ENCODE data around the gene MIEF2. TPM values are rescaled to one million over a fixed set of nuclear protein-coding genes. Genes with fewer than 3 reads are reported as not detected.

The MIEF2 gene
- total and polyA plus RNA-seq, 10 of the 15 experiments (the other 5 are each of a cell fraction or from before 2014, with no cell fraction given): 0.16 to 9.2 (median 4.1) TPM

DNA sequence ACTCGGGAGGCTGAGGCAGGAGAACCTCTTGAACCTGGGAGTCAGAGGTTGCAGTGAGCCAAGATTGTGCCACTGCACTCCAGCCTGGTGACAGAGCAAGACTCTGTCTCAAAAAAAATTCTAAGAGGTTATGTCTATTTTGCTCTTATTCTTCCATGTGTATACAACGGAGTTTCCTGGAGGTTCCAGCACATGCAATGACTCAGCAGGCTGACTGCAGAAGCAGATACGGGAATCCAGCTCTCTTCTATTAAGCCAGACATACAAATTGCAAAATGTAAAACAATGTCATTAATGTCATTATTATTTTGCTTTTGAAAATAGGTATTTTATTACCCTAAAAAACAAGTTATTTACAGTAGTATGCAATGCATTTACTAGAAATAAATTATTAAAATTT lies 18.4 kb downstream of the MIEF2 start (continued):
- no peak for TF ChIP-seq KLF5 (IDR thresholded peaks at IDR 0.05; ENCODE audit: partially characterized antibody)
- TF ChIP-seq SMAD1 (IDR thresholded peaks at IDR 0.05; ENCODE audit: low read depth, partially characterized antibody): no peak
- no peak for TF ChIP-seq STAT1 (conservative IDR thresholded peaks at IDR 0.05)

DNA sequence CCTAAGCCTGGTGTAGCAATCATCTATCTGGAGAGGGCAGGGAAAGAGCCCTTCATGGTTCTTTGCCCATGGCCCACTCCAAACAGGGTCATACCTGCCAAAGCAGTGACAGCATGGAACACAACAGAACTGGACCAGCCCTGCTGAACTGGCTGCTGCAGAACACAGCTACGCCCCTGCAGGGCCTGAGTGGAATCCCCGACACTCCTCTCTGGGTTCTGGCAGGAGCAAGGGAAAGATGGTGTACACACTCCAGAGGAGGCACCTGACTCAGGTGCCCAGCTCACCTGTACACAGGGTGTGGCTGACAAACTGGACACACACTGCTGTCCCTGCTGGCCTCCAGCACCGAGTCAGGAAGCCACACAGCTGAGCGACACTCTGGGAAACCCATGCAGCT lies 19.8 kb downstream of the MIEF2 start:
- H3K4me1 ChIP-seq (ENCODE audit: control insufficient read depth, insufficient read depth, low read length): no peaks in the 10 kb centered on the region
- H3K27me3 ChIP-seq (replicated peaks in 1 of 2; ENCODE audit: control insufficient read depth in 2 of 2, insufficient read depth in 2 of 2, low read length in 1 of 2): no peaks in the 10 kb centered on the region
- ATAC-seq: no peak
- no peaks in the 10 kb centered on the region; the same call in 1 of the 2 replicates for H4K20me1 ChIP-seq (ENCODE audit: control insufficient read depth, insufficient read depth)
- ChIA-PET RAD21 (ENCODE audit: unreplicated experiment) (no interaction called here), SMC1A (ENCODE audit: uncharacterized antibody, unreplicated experiment) (no interaction called here), POLR2A (no interaction called here), CTCF (interaction anchor here (0.6 to 1.3 kb wide), 2 partner anchors 63 to 853 kb away, joined by 3 read pairs; no protein-coding TSS in a partner anchor)
- intact Hi-C loops (cut with micrococcal nuclease; ENCODE audit: unreplicated experiment): no loop called here
- 98% methylated on average over 4 of the region's 4 CpGs for WGBS (ENCODE audit: insufficient coverage, insufficient replicate concordance, low lambda C conversion rate, missing lambda C conversion rate)
- no peak overlapping the region for H3K4me2 ChIP-seq (ENCODE audit: control insufficient read depth, insufficient read depth)
- in situ Hi-C loops (cut with MboI): no loop called here
- H3K9ac ChIP-seq (ENCODE audit: control insufficient read depth, insufficient read depth, low read length): no peak overlapping the region
- no peaks in the 10 kb centered on the region for H3K79me2 ChIP-seq (ENCODE audit: control insufficient read depth, insufficient read depth, low read length)
- no peak overlapping the region for H3K4me3 ChIP-seq
- H3K27ac ChIP-seq (ENCODE audit: control insufficient read depth, insufficient read depth): no peak overlapping the region
- DNase-seq (ENCODE audit: low read depth, low spot score): no peak
- no TSS peak for BruUV-seq (replicated peaks)
- H3K36me3 ChIP-seq (ENCODE audit: control insufficient read depth in 2 of 2, insufficient read depth in 2 of 2, low read length in 1 of 2): peaks cover 42 to 43% of the 10 kb centered on the region in 2 experiments
- no peaks in the 10 kb centered on the region for H3K9me3 ChIP-seq (replicated peaks; ENCODE audit: control insufficient read depth, insufficient read depth, low read length)
- FAIRE-seq: no peak
- no peak overlapping the region for H2AFZ ChIP-seq (ENCODE audit: control insufficient read depth, low read depth, low read length)
- no peak for TF ChIP-seq EP300 (IDR thresholded peaks at IDR 0.05; ENCODE audit: borderline replicate concordance in 1 of 2, control insufficient read depth in 1 of 2, low read depth in 2 of 2, low read length in 2 of 2)
- TF ChIP-seq FOXM1 (IDR thresholded peaks at IDR 0.05; ENCODE audit: low read depth, low read length): no peak
- no peak for TF ChIP-seq WRNIP1 (IDR thresholded peaks at IDR 0.05; ENCODE audit: borderline replicate concordance, low read depth, low read length)
- no peak for TF ChIP-seq MTA3 (IDR thresholded peaks at IDR 0.05; ENCODE audit: borderline replicate concordance, low read length)
- no peak for TF ChIP-seq FOS (IDR thresholded peaks at IDR 0.05; ENCODE audit: borderline replicate concordance, extremely low read depth, insufficient read length)
- TF ChIP-seq SREBF2 (IDR thresholded peaks at IDR 0.05; ENCODE audit: low read length): no peak
- no peak for TF ChIP-seq CEBPB (IDR thresholded peaks at IDR 0.05; ENCODE audit: borderline replicate concordance in 1 of 2, low read depth in 2 of 2, low read length in 2 of 2)
- TF ChIP-seq, protein P1, sequence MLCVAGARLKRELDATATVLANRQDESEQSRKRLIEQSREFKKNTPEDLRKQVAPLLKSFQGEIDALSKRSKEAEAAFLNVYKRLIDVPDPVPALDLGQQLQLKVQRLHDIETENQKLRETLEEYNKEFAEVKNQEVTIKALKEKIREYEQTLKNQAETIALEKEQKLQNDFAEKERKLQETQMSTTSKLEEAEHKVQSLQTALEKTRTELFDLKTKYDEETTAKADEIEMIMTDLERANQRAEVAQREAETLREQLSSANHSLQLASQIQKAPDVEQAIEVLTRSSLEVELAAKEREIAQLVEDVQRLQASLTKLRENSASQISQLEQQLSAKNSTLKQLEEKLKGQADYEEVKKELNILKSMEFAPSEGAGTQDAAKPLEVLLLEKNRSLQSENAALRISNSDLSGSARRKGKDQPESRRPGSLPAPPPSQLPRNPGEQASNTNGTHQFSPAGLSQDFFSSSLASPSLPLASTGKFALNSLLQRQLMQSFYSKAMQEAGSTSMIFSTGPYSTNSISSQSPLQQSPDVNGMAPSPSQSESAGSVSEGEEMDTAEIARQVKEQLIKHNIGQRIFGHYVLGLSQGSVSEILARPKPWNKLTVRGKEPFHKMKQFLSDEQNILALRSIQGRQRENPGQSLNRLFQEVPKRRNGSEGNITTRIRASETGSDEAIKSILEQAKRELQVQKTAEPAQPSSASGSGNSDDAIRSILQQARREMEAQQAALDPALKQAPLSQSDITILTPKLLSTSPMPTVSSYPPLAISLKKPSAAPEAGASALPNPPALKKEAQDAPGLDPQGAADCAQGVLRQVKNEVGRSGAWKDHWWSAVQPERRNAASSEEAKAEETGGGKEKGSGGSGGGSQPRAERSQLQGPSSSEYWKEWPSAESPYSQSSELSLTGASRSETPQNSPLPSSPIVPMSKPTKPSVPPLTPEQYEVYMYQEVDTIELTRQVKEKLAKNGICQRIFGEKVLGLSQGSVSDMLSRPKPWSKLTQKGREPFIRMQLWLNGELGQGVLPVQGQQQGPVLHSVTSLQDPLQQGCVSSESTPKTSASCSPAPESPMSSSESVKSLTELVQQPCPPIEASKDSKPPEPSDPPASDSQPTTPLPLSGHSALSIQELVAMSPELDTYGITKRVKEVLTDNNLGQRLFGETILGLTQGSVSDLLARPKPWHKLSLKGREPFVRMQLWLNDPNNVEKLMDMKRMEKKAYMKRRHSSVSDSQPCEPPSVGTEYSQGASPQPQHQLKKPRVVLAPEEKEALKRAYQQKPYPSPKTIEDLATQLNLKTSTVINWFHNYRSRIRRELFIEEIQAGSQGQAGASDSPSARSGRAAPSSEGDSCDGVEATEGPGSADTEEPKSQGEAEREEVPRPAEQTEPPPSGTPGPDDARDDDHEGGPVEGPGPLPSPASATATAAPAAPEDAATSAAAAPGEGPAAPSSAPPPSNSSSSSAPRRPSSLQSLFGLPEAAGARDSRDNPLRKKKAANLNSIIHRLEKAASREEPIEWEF (IDR thresholded peaks at IDR 0.05; ENCODE audit: insufficient replicate concordance, low read depth, low read length): no peak
- TF ChIP-seq KDM1A (IDR thresholded peaks at IDR 0.05; ENCODE audit: borderline replicate concordance): no peak
- no peak for TF ChIP-seq LARP7 (IDR thresholded peaks at IDR 0.05)
- TF ChIP-seq, protein P2, sequence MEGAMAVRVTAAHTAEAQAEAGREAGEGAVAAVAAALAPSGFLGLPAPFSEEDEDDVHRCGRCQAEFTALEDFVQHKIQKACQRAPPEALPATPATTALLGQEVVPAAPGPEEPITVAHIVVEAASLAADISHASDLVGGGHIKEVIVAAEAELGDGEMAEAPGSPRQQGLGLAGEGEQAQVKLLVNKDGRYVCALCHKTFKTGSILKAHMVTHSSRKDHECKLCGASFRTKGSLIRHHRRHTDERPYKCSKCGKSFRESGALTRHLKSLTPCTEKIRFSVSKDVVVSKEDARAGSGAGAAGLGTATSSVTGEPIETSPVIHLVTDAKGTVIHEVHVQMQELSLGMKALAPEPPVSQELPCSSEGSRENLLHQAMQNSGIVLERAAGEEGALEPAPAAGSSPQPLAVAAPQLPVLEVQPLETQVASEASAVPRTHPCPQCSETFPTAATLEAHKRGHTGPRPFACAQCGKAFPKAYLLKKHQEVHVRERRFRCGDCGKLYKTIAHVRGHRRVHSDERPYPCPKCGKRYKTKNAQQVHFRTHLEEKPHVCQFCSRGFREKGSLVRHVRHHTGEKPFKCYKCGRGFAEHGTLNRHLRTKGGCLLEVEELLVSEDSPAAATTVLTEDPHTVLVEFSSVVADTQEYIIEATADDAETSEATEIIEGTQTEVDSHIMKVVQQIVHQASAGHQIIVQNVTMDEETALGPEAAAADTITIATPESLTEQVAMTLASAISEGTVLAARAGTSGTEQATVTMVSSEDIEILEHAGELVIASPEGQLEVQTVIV (IDR thresholded peaks at IDR 0.05; ENCODE audit: borderline replicate concordance, partially characterized antibody): no peak
- no peak for TF ChIP-seq STAT1 (conservative IDR thresholded peaks at IDR 0.05)
- no peak for TF ChIP-seq YY1 (IDR thresholded peaks at IDR 0.05; ENCODE audit: low read depth, low read length)
- TF ChIP-seq ETV6 (conservative IDR thresholded peaks at IDR 0.05 in 1 of 2, IDR thresholded peaks at IDR 0.05 in 1 of 2; ENCODE audit: borderline replicate concordance in 1 of 2, low read depth in 1 of 2): no peak

Measured in GM12878 (cell line).